Transverse colon (tissue), 4 donors: ENCODE measurements around the gene KRI1. TPM values are rescaled to one million over a fixed set of nuclear protein-coding genes. Genes with fewer than 3 reads are reported as not detected.
A peak's percentile ranks its signal among the peaks of the same experiment; 100 is the strongest.

Experiments
- DNase-seq: peaks from one replicate; pipeline ENCODE4 v3.0.0-alpha.2; 2019
- H3K27ac ChIP-seq, 4 donors: fragments of 200-600 bp; sonication (generic); 2 replicates each; pipeline ENCODE4 v1.5.1; 2016 to 2018; ENCODE audit warnings: inconsistent platforms in 4 of 4
- H3K27me3 ChIP-seq: fragments of 200-600 bp; sonication (generic); 2 replicates; pipeline ENCODE4 v1.5.1; 2017; ENCODE audit warnings: inconsistent platforms
- H3K36me3 ChIP-seq, 4 donors: fragments of 200-600 bp; sonication (generic); 2 replicates each; pipeline ENCODE4 v1.5.1; 2017 to 2019; ENCODE audit warnings: inconsistent platforms in 4 of 4
- H3K4me1 ChIP-seq, 4 donors: fragments of 200-600 bp; sonication (generic); 2 replicates each; pipeline ENCODE4 v1.5.1; 2017 to 2020; ENCODE audit warnings: inconsistent platforms in 4 of 4
- H3K4me3 ChIP-seq, 4 donors: fragments of 200-600 bp; sonication (generic); 1 replicate in 1 of 4; 2 replicates in 3 of 4; pipeline versions ENCODE4 v1.5.1 to v1.6.1; 2017 to 2019; ENCODE audit warnings: inconsistent platforms in 4 of 4
- H3K9me3 ChIP-seq, 2 donors: fragments of 200-600 bp; sonication (generic); 2 replicates each; pipeline ENCODE4 v1.5.1; 2017 to 2019; ENCODE audit warnings: inconsistent platforms in 2 of 2
- CTCF ChIP-seq, 5 experiments: fragments of 200-600 bp in 3 of 5; fragments of 450-650 bp in 2 of 5; sonication (generic) in 3 of 5; IDR thresholded peaks; 1 replicate in 2 of 5; 2 replicates in 3 of 5; pipeline ENCODE4 v1.5.1; 2016 to 2017; ENCODE audit warnings: antibody characterized with exemption in 5 of 5, inconsistent platforms in 3 of 5, mild to moderate bottlenecking in 2 of 5, moderate library complexity in 1 of 5
- EP300 ChIP-seq: sonication (generic); formaldehyde crosslinking; IDR thresholded peaks from one replicate; pipeline ENCODE4 v1.6.1; 2017; ENCODE audit warnings: antibody characterized with exemption, low read depth
- POLR2A ChIP-seq: fragments of 450-650 bp; IDR thresholded peaks from one replicate; pipeline ENCODE4 v1.6.1; 2016; ENCODE audit warnings: antibody characterized with exemption, mild to moderate bottlenecking, moderate library complexity
- POLR2AphosphoS5 ChIP-seq, 3 donors: sonication (generic); formaldehyde crosslinking; IDR thresholded peaks; one replicate each; pipeline ENCODE4 v1.6.1; 2016; ENCODE audit warnings: antibody characterized with exemption in 3 of 3
- WGBS, 2 donors: methylation state at CpG; one replicate each; pipeline ENCODE4 v1.1.5; 2018; ENCODE audit warnings: low coverage in 1 of 2; 5-methylcytosine and 5-hydroxymethylcytosine counted together
- in situ Hi-C, 4 donors: fragments of 200-750 bp; cut with MboI; loops; one replicate each; pipeline versions ENCODE4 v1.15.0 to v1.15.1; 2017; ENCODE audit warnings: low sequenced_read_pairs in 3 of 4, low pct_ligation_motif_present in 1 of 4, low pct_unique_long_range_greater_than_20kb in 1 of 4
- intact Hi-C: fragments of 100-400 bp; cut with DNase I; formaldehyde crosslinking; loops from one replicate; pipeline ENCODE4 v1.15.1; 2023; ENCODE audit warnings: low total_unique reads
- total RNA-seq, 4 donors: library from RNA; depleted of rRNA; stranded (reverse); fragments of >200 nt; gene quantifications; one replicate each; pipeline ENCODE4 v1.1.0, GENCODE V29; 2016

Gene KRI1
- total RNA-seq, 4 donors from 2014 or later: 12.7 to 53.1 (median 27.9) TPM

- H3K4me1 ChIP-seq: peaks cover 0 to 8% (median 4%) of the 10 kb centered on the region in 4 donors
- H3K27me3 ChIP-seq: no peaks in the 10 kb centered on the region
- TF ChIP-seq CTCF (IDR thresholded peaks at IDR 0.05): no peak
- no peak for TF ChIP-seq POLR2AphosphoS5 (IDR thresholded peaks at IDR 0.05)
- no peak for TF ChIP-seq POLR2A
- TF ChIP-seq EP300: no peak
- no peaks in the 10 kb centered on the region for H3K9me3 ChIP-seq
- no peak overlapping the region for H3K4me3 ChIP-seq
- intact Hi-C loops (no loop called here), in situ Hi-C loops (no loop called here)
- 93 to 94% methylated on average over 6 to 33 of the region's 33 CpGs for WGBS, 2 donors
- peaks cover 0 to 33% (median 14%) of the 10 kb centered on the region in 4 donors for H3K36me3 ChIP-seq
- no peak for DNase-seq
- no peak overlapping the region for H3K27ac ChIP-seq
These were observed 8.1 kb downstream of the KRI1 start for GRCh38 chr19:10557603-10558197.

- H3K4me3 ChIP-seq: no peak overlapping the region
- TF ChIP-seq EP300 (no peak), POLR2A (no peak), CTCF (IDR thresholded peaks at IDR 0.05) (no peak), POLR2AphosphoS5 (IDR thresholded peaks at IDR 0.05) (no peak)
- intact Hi-C loops (no loop called here), in situ Hi-C loops (no loop called here)
- no peak for DNase-seq
- H3K27ac ChIP-seq: no peak overlapping the region
- H3K36me3 ChIP-seq: peaks cover 0 to 43% (median 20%) of the 10 kb centered on the region in 4 donors
- WGBS, 2 donors: 85% methylated on average over 7 of the region's 7 CpGs; no CpG with 5 or more reads in 1 of the 2 donors
- H3K9me3 ChIP-seq: no peaks in the 10 kb centered on the region
- no peaks in the 10 kb centered on the region for H3K27me3 ChIP-seq
- peaks cover 0 to 27% (median 9%) of the 10 kb centered on the region in 4 donors for H3K4me1 ChIP-seq
These were observed 10.2 kb downstream of the KRI1 start for GRCh38 chr19:10555610-10555973.

GRCh38 chr19:10554760-10555609 lies 10.8 kb downstream of the KRI1 start:
- no peak overlapping the region for H3K27ac ChIP-seq

More at GRCh38 chr19:10554760-10555609, 10.8 kb downstream of the KRI1 start:
- in situ Hi-C loops: no loop called here
- H3K4me1 ChIP-seq: peaks cover 3 to 33% (median 12%) of the 10 kb centered on the region in 4 donors
- intact Hi-C loops: no loop called here
- H3K27me3 ChIP-seq: no peaks in the 10 kb centered on the region
- no peak for TF ChIP-seq POLR2AphosphoS5 (IDR thresholded peaks at IDR 0.05)
- peak in 1 of 5 experiments; percentile 17 for TF ChIP-seq CTCF (IDR thresholded peaks at IDR 0.05)
- no peak for TF ChIP-seq EP300
- no peak for TF ChIP-seq POLR2A
- WGBS, 2 donors: 78 to 82% methylated on average over 9 to 17 of the region's 30 CpGs
- peaks cover 0 to 38% (median 19%) of the 10 kb centered on the region in 4 donors for H3K36me3 ChIP-seq
- DNase-seq: no peak
- no peak overlapping the region for H3K4me3 ChIP-seq
- H3K9me3 ChIP-seq: no peaks in the 10 kb centered on the region
